Measurements from ENCODE around the gene ATP23.

ATP23 gene

GRCh38 chr12:57984629-57985151 lies 43.3 kb downstream of the ATP23 start:
- TF ChIP-seq REST (IDR thresholded peaks at IDR 0.05; ENCODE audit: insufficient read depth in 1 of 2, low read depth in 2 of 2, low read length in 2 of 2) (no peak), POLR2AphosphoS5 (IDR thresholded peaks at IDR 0.05; ENCODE audit: low read depth, low read length) (no peak), SIN3A (IDR thresholded peaks at IDR 0.05; ENCODE audit: borderline replicate concordance, insufficient read depth, low read length) (no peak), FOXP2 (optimal IDR thresholded peaks at IDR 0.05; ENCODE audit: borderline replicate concordance, extremely low read depth, extremely low read length, insufficient read depth) (no peak), TAF1 (IDR thresholded peaks at IDR 0.05; ENCODE audit: borderline replicate concordance, insufficient read depth, low read length) (no peak)

- TF ChIP-seq TAF1 (IDR thresholded peaks at IDR 0.05; ENCODE audit: borderline replicate concordance, insufficient read depth, low read length) (no peak), POLR2AphosphoS5 (IDR thresholded peaks at IDR 0.05; ENCODE audit: low read depth, low read length) (no peak), REST (IDR thresholded peaks at IDR 0.05; ENCODE audit: insufficient read depth in 1 of 2, low read depth in 2 of 2, low read length in 2 of 2) (no peak), SIN3A (IDR thresholded peaks at IDR 0.05; ENCODE audit: borderline replicate concordance, insufficient read depth, low read length) (no peak), FOXP2 (optimal IDR thresholded peaks at IDR 0.05; ENCODE audit: borderline replicate concordance, extremely low read depth, extremely low read length, insufficient read depth) (no peak)
Measured at GRCh38 chr12:57985685-57986084, 44.3 kb downstream of the ATP23 start.

- TF ChIP-seq POLR2AphosphoS5 (IDR thresholded peaks at IDR 0.05; ENCODE audit: low read depth, low read length) (no peak), REST (IDR thresholded peaks at IDR 0.05; ENCODE audit: insufficient read depth in 1 of 2, low read depth in 2 of 2, low read length in 2 of 2) (no peak), TAF1 (IDR thresholded peaks at IDR 0.05; ENCODE audit: borderline replicate concordance, insufficient read depth, low read length) (no peak), SIN3A (IDR thresholded peaks at IDR 0.05; ENCODE audit: borderline replicate concordance, insufficient read depth, low read length) (no peak), FOXP2 (optimal IDR thresholded peaks at IDR 0.05; ENCODE audit: borderline replicate concordance, extremely low read depth, extremely low read length, insufficient read depth) (no peak)
Measured at GRCh38 chr12:57989838-57990237, 48.5 kb downstream of the ATP23 start.

- no peak for TF ChIP-seq TAF1 (IDR thresholded peaks at IDR 0.05; ENCODE audit: borderline replicate concordance, insufficient read depth, low read length)
- no peak for TF ChIP-seq POLR2AphosphoS5 (IDR thresholded peaks at IDR 0.05; ENCODE audit: low read depth, low read length)
- TF ChIP-seq SIN3A (IDR thresholded peaks at IDR 0.05; ENCODE audit: borderline replicate concordance, insufficient read depth, low read length), result no peak
- no peak for TF ChIP-seq REST (IDR thresholded peaks at IDR 0.05; ENCODE audit: insufficient read depth in 1 of 2, low read depth in 2 of 2, low read length in 2 of 2)
- TF ChIP-seq FOXP2 (optimal IDR thresholded peaks at IDR 0.05; ENCODE audit: borderline replicate concordance, extremely low read depth, extremely low read length, insufficient read depth), result no peak
Measured at GRCh38 chr12:57990241-57990883, 49.0 kb downstream of the ATP23 start.
